Tibial artery (tissue), 4 donors: ENCODE measurements around the gene TMED5.

Source experiments
- DNase-seq, 2 donors: peaks; one replicate each; pipeline ENCODE4 v3.0.0-alpha.2; 2019
- H3K27ac ChIP-seq, 2 donors: fragments of 200-600 bp; sonication (generic) in 1 of 2; 1 replicate in 1 of 2; 2 replicates in 1 of 2; pipeline ENCODE4 v1.5.1; 2018 to 2019; ENCODE audit warnings: mild to moderate bottlenecking in 1 of 2
- H3K27me3 ChIP-seq, 2 donors: fragments of 200-600 bp; sonication (generic) in 1 of 2; one replicate each; pipeline versions ENCODE4 v1.5.1 to v1.6.0; 2016 to 2019
- H3K36me3 ChIP-seq, 3 donors: fragments of 200-600 bp; sonication (generic) in 2 of 3; one replicate each; pipeline ENCODE4 v1.5.1; 2016 to 2019; ENCODE audit warnings: mild to moderate bottlenecking in 2 of 3
- H3K4me1 ChIP-seq, 4 donors: fragments of 200-600 bp; sonication (generic) in 2 of 4; 1 replicate in 3 of 4; 2 replicates in 1 of 4; pipeline ENCODE4 v1.5.1; 2016 to 2019
- H3K4me3 ChIP-seq, 2 donors: fragments of 200-600 bp; sonication (generic) in 1 of 2; 1 replicate in 1 of 2; 2 replicates in 1 of 2; pipeline ENCODE4 v1.5.1; 2018 to 2019; ENCODE audit warnings: mild to moderate bottlenecking in 2 of 2
- H3K9me3 ChIP-seq, 3 donors: fragments of 200-600 bp; sonication (generic) in 1 of 3; one replicate each; pipeline ENCODE4 v1.5.1; 2016 to 2019
- intact Hi-C: fragments of 100-400 bp; cut with DNase I; formaldehyde crosslinking; loops from one replicate; pipeline ENCODE4 v1.15.0; 2023; ENCODE audit warnings: low total_unique reads
- TF ChIP-seq, protein P1 (sequence below), 2 experiments: fragments of 200-600 bp in 1 of 2; fragments of 450-650 bp in 1 of 2; IDR thresholded peaks; one replicate each; pipeline ENCODE4 v1.5.1; 2017 to 2019; ENCODE audit warnings: antibody characterized with exemption in 2 of 2, mild to moderate bottlenecking in 1 of 2, moderate library complexity in 1 of 2

Gene TMED5

GRCh38 chr1:93109578-93109977, 70.6 kb downstream of the TMED5 start:
- Histone ChIP-seq H3K27ac (no peak overlapping the region), H3K4me3 (no peak overlapping the region), H3K27me3 (no peaks in the 10 kb centered on the region), H3K4me1 (peaks cover 0 to 14% (median 3%) of the 10 kb centered on the region in 4 donors), H3K9me3 (peaks cover 0 to 5% (median 3%) of the 10 kb centered on the region in 3 donors), H3K36me3 (peaks cover 6 to 19% (median 6%) of the 10 kb centered on the region in 3 donors)
- DNase-seq = no peak
- intact Hi-C loops = no loop called here
- TF ChIP-seq, protein P1, sequence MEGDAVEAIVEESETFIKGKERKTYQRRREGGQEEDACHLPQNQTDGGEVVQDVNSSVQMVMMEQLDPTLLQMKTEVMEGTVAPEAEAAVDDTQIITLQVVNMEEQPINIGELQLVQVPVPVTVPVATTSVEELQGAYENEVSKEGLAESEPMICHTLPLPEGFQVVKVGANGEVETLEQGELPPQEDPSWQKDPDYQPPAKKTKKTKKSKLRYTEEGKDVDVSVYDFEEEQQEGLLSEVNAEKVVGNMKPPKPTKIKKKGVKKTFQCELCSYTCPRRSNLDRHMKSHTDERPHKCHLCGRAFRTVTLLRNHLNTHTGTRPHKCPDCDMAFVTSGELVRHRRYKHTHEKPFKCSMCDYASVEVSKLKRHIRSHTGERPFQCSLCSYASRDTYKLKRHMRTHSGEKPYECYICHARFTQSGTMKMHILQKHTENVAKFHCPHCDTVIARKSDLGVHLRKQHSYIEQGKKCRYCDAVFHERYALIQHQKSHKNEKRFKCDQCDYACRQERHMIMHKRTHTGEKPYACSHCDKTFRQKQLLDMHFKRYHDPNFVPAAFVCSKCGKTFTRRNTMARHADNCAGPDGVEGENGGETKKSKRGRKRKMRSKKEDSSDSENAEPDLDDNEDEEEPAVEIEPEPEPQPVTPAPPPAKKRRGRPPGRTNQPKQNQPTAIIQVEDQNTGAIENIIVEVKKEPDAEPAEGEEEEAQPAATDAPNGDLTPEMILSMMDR (IDR thresholded peaks at IDR 0.05) = no peak

- Histone ChIP-seq H3K27me3 (no peaks in the 10 kb centered on the region), H3K4me3 (no peak overlapping the region), H3K27ac (no peak overlapping the region), H3K9me3 (peaks cover 0 to 5% (median 3%) of the 10 kb centered on the region in 3 donors), H3K36me3 (peaks cover 6 to 19% (median 13%) of the 10 kb centered on the region in 3 donors), H3K4me1 (peaks cover 0 to 14% (median 3%) of the 10 kb centered on the region in 4 donors)
- TF ChIP-seq, protein P1 (IDR thresholded peaks at IDR 0.05) = no peak
- no peak for DNase-seq
- intact Hi-C loops = no loop called here
Observed at GRCh38 chr1:93108335-93108734, 71.9 kb downstream of the TMED5 start.

DNA sequence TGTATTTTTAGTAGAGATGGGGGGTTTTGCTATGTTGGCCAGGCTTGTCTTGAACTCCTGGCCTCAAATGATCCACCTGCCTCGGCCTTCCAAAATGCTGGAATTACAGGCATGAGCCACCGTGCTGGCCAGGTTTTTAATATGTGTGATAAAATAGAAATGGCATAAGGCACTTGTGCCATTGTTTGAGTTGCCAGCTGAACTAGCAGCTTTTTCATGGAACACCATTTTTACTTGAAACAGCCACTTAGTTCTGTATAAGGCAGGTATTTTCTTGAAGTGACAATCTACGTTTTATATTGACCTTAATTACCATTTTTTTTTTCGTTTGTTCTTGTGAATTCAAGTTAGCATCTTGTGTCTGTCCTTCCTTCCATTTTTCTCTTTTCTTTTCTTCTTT, 72.8 kb downstream of the TMED5 start:
- Histone ChIP-seq H3K36me3 (peaks cover 6 to 19% (median 13%) of the 10 kb centered on the region in 3 donors), H3K27me3 (no peaks in the 10 kb centered on the region), H3K4me3 (no peak overlapping the region), H3K9me3 (peaks cover 0 to 5% (median 3%) of the 10 kb centered on the region in 3 donors), H3K4me1 (peaks cover 0 to 14% (median 3%) of the 10 kb centered on the region in 4 donors), H3K27ac (no peak overlapping the region)
- intact Hi-C loops = no loop called here
- TF ChIP-seq, protein P1 (IDR thresholded peaks at IDR 0.05) = no peak
- no peak for DNase-seq

GRCh38 chr1:93106226-93106625, 74.0 kb downstream of the TMED5 start:
- Histone ChIP-seq H3K27ac (no peak overlapping the region), H3K27me3 (no peaks in the 10 kb centered on the region), H3K4me3 (no peak overlapping the region), H3K4me1 (peaks cover 0 to 6% (median 2%) of the 10 kb centered on the region in 4 donors), H3K9me3 (peaks cover 0 to 5% (median 3%) of the 10 kb centered on the region in 3 donors), H3K36me3 (peaks cover 6 to 19% (median 13%) of the 10 kb centered on the region in 3 donors)
- intact Hi-C loops = no loop called here
- no peak for DNase-seq
- TF ChIP-seq, protein P1 (IDR thresholded peaks at IDR 0.05) = no peak

- Histone ChIP-seq H3K4me3 (no peak overlapping the region), H3K36me3 (peaks cover 3 to 8% (median 6%) of the 10 kb centered on the region in 3 donors), H3K27ac (no peak overlapping the region), H3K9me3 (peaks cover 0 to 3% (median 0%) of the 10 kb centered on the region in 3 donors), H3K27me3 (no peaks in the 10 kb centered on the region), H3K4me1 (no peaks in the 10 kb centered on the region)
- intact Hi-C loops = no loop called here
- TF ChIP-seq, protein P1 (IDR thresholded peaks at IDR 0.05) = no peak
- no peak for DNase-seq
Observed at GRCh38 chr1:93102142-93102541, 78.1 kb downstream of the TMED5 start.
